B cell (primary cell): ENCODE data around the gene ERICH2. TPM values are rescaled to one million over a fixed set of nuclear protein-coding genes. Genes with fewer than 3 reads are reported as not detected.

Source experiments
- ATAC-seq: fragments of 200-7000 bp; cut with Tn5 transposase; one replicate; pipeline ENCODE4 v1.10.0; 2021; ENCODE audit warnings: low read depth, mild to moderate bottlenecking, moderate number of reproducible peaks, moderate library complexity
- CTCF ChIA-PET: fragments of 350-600 bp; sonication (Branson Sonifier 250); formaldehyde crosslinking; loops from one replicate; lab custom pipeline; 2021; ENCODE audit warnings: antibody characterized with exemption, inconsistent platforms; lab: Charles Lee
- POLR2A ChIA-PET: fragments of 350-600 bp; sonication (Branson Sonifier 250); formaldehyde crosslinking; loops from one replicate; lab custom pipeline; 2021; ENCODE audit warnings: antibody characterized with exemption; lab: Charles Lee
- DNase-seq: peaks from one replicate; pipeline ENCODE4 v3.0.0; 2013
- H2AFZ ChIP-seq: 2 replicates; pipeline ENCODE4 v1.6.1; 2012; ENCODE audit warnings: mild to moderate bottlenecking, low read depth, low read length; ENCODE audit not compliant: insufficient read depth, poor library complexity, severe bottlenecking
- H3K27ac ChIP-seq, 2 donors: 1 replicate in 1 of 2; 2 replicates in 1 of 2; pipeline ENCODE4 v1.5.1; 2012 to 2013; ENCODE audit warnings: low read length in 2 of 2, mild to moderate bottlenecking in 2 of 2, moderate library complexity in 1 of 2
- H3K27me3 ChIP-seq, 4 experiments: fragments of 200-600 bp in 1 of 4; sonication (generic) in 1 of 4; replicated peaks in 1 of 4; 1 replicate in 2 of 4; 2 replicates in 2 of 4; pipeline versions ENCODE4 v1.6.1 to v1.7.0; 2013 to 2016; ENCODE audit warnings: low read length in 3 of 4, mild to moderate bottlenecking in 2 of 4, mixed read lengths in 1 of 4, moderate library complexity in 1 of 4; ENCODE audit not compliant: insufficient read depth in 4 of 4, control insufficient read depth in 3 of 4; ENCODE audit errors: control extremely low read depth in 1 of 4
- H3K36me3 ChIP-seq, 2 experiments: replicated peaks in 1 of 2; 1 replicate in 1 of 2; 2 replicates in 1 of 2; pipeline versions ENCODE4 v1.6.1 to v1.7.1; 2013; ENCODE audit warnings: low read length in 1 of 2; ENCODE audit not compliant: insufficient read depth in 2 of 2, control insufficient read depth in 1 of 2; ENCODE audit errors: control extremely low read depth in 1 of 2, extremely low read depth in 1 of 2
- H3K4me1 ChIP-seq, 2 donors: fragments of 200-600 bp in 1 of 2; sonication (generic) in 1 of 2; 1 replicate in 1 of 2; 2 replicates in 1 of 2; pipeline versions ENCODE4 v1.5.1 to v1.6.1; 2013 to 2017; ENCODE audit warnings: low read length in 2 of 2; ENCODE audit not compliant: control insufficient read depth in 2 of 2, insufficient read depth in 2 of 2
- H3K4me2 ChIP-seq: replicated peaks from 2 replicates; pipeline ENCODE3; 2012; ENCODE audit warnings: mild to moderate bottlenecking, low read depth, low read length; ENCODE audit not compliant: poor library complexity, severe bottlenecking
- H3K4me3 ChIP-seq, 5 experiments: fragments of 200-600 bp in 1 of 5; sonication (generic) in 1 of 5; 1 replicate in 3 of 5; 2 replicates in 2 of 5; pipeline versions ENCODE4 v1.5.1 to v1.7.0; 2011 to 2016; ENCODE audit warnings: low read length in 4 of 5, mild to moderate bottlenecking in 4 of 5, low read depth in 2 of 5, control low read depth in 1 of 5, moderate library complexity in 1 of 5; ENCODE audit not compliant: insufficient read depth in 1 of 5; ENCODE audit errors: control extremely low read depth in 1 of 5, extremely low read depth in 1 of 5
- H3K79me2 ChIP-seq: fragments of 200-600 bp; sonication (generic); one replicate; pipeline ENCODE4 v1.6.0; 2016; ENCODE audit warnings: low read length; ENCODE audit not compliant: control insufficient read depth, insufficient read depth
- H3K9ac ChIP-seq: fragments of 200-600 bp; sonication (generic); 2 replicates; pipeline ENCODE4 v1.6.1; 2017; ENCODE audit warnings: mild to moderate bottlenecking, low read length, moderate library complexity
- H3K9me3 ChIP-seq, 3 donors: one replicate each; pipeline versions ENCODE4 v1.6.1 to v1.7.1; 2013; ENCODE audit warnings: low read length in 2 of 3; ENCODE audit not compliant: control insufficient read depth in 2 of 3, insufficient read depth in 1 of 3; ENCODE audit errors: control extremely low read depth in 1 of 3
- H4K20me1 ChIP-seq: 2 replicates; pipeline ENCODE4 v1.6.0; 2012; ENCODE audit warnings: mild to moderate bottlenecking, low read length; ENCODE audit not compliant: insufficient read depth, control insufficient read depth, poor library complexity, severe bottlenecking
- H3K27ac Mint-ChIP-seq: one replicate; pipeline ENCODE4 v1.8.0; 2021; ENCODE audit warnings: mixed read lengths
- H3K27me3 Mint-ChIP-seq: one replicate; pipeline ENCODE4 v1.8.0; 2021; ENCODE audit warnings: mixed read lengths
- H3K4me1 Mint-ChIP-seq: one replicate; pipeline ENCODE4 v1.8.0; 2021; ENCODE audit warnings: mixed read lengths
- H3K4me3 Mint-ChIP-seq: one replicate; pipeline ENCODE4 v1.8.0; 2021; ENCODE audit warnings: mixed read lengths
- H3K9me3 Mint-ChIP-seq: one replicate; pipeline ENCODE4 v1.8.0; 2022; ENCODE audit warnings: mixed read lengths; ENCODE audit not compliant: insufficient read depth
- EZH2 ChIP-seq: IDR thresholded peaks from 2 replicates; pipeline ENCODE4 v1.6.1; 2012; ENCODE audit warnings: borderline replicate concordance, low read depth, mild to moderate bottlenecking, moderate library complexity, low read length; ENCODE audit not compliant: insufficient read depth, poor library complexity, severe bottlenecking
- WGBS: methylation state at CpG from one replicate; pipeline ENCODE4 v1.1.5; 2013; ENCODE audit warnings: missing lambda C conversion rate; ENCODE audit not compliant: insufficient coverage; 5-methylcytosine and 5-hydroxymethylcytosine counted together
- intact Hi-C: fragments of 100-400 bp; cut with micrococcal nuclease; formaldehyde crosslinking; loops from one replicate; pipeline ENCODE4 v1.10.0; 2022
- polyA plus RNA-seq: library from polyadenylated mRNA; depleted of rRNA; stranded (reverse); fragments of >200 nt; gene quantifications from 2 replicates; pipeline ENCODE4 v1.2.3, GENCODE V29; 2012
- total RNA-seq, 2 donors: library from RNA; stranded (reverse); fragments of 120-200 nt in 1 of 2; gene quantifications; 1 replicate in 1 of 2; 2 replicates in 1 of 2; pipeline versions ENCODE4 v1.2.3 to v1.2.4, GENCODE V29; 2013 to 2022
- TF ChIP-seq, protein P1 (sequence below): fragments of 200-600 bp; IDR thresholded peaks from one replicate; pipeline ENCODE4 v1.8.0; 2022; ENCODE audit warnings: antibody characterized with exemption, mild to moderate bottlenecking

Gene ERICH2
- total and polyA plus RNA-seq, 2 donors (not counting 1 experiment from before 2014, with no cell fraction given): not detected

DNA sequence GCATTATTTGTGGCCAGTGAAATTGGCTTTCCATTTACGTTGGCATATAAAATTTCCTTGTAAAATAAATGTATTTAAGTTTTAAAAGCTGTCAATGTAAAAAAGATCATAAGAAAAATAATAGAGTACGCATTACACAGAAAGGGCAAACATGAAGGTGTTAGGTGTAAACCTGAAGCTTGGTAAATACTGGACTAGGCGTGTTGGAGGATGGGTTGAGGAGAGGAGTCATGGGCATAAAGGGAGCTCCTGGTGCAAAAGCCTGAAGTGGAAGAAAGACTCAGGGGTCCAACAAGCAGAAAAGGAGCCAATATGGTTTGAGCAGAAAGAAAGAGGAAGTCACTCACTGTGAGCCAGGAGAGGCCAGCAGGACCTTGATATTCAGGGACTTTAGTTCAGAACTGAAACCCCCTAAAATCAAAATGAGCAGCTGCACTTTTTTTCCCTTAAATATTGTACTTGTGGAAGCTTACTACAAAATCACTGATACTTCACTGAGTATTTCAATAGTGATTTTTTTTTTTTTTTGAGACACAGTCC, 30.6 kb upstream of the ERICH2 start:
- H3K9me3 ChIP-seq: peaks cover 0 to 6% (median 0%) of the 10 kb centered on the region in 3 donors
- Mint-ChIP-seq H3K4me1 (no peaks in the 10 kb centered on the region), H3K27me3 (peaks cover 21% of the 10 kb centered on the region), H3K27ac (no peak overlapping the region), H3K9me3 (peaks cover 7% of the 10 kb centered on the region), H3K4me3 (no peak overlapping the region)
- intact Hi-C loops: no loop called here
- ChIA-PET POLR2A (no interaction called here), CTCF (no interaction called here)
- no peak overlapping the region for H3K9ac ChIP-seq
- H3K4me2 ChIP-seq: no peak overlapping the region
- no peak overlapping the region for H3K27ac ChIP-seq
- H4K20me1 ChIP-seq: no peaks in the 10 kb centered on the region
- DNase-seq (no peak), ATAC-seq (no peak)
- no peak overlapping the region for H3K4me3 ChIP-seq
- peaks cover 0 to 16% (median 3%) of the 10 kb centered on the region in 4 experiments for H3K27me3 ChIP-seq
- no peaks in the 10 kb centered on the region for H3K79me2 ChIP-seq
- TF ChIP-seq, protein P1, sequence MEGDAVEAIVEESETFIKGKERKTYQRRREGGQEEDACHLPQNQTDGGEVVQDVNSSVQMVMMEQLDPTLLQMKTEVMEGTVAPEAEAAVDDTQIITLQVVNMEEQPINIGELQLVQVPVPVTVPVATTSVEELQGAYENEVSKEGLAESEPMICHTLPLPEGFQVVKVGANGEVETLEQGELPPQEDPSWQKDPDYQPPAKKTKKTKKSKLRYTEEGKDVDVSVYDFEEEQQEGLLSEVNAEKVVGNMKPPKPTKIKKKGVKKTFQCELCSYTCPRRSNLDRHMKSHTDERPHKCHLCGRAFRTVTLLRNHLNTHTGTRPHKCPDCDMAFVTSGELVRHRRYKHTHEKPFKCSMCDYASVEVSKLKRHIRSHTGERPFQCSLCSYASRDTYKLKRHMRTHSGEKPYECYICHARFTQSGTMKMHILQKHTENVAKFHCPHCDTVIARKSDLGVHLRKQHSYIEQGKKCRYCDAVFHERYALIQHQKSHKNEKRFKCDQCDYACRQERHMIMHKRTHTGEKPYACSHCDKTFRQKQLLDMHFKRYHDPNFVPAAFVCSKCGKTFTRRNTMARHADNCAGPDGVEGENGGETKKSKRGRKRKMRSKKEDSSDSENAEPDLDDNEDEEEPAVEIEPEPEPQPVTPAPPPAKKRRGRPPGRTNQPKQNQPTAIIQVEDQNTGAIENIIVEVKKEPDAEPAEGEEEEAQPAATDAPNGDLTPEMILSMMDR: no peak
- TF ChIP-seq EZH2: no peak
- H3K4me1 ChIP-seq: no peaks in the 10 kb centered on the region
- H3K36me3 ChIP-seq: no peaks in the 10 kb centered on the region
- 100% methylated on average over 2 of the region's 3 CpGs for WGBS
- H2AFZ ChIP-seq: no peak overlapping the region

DNA sequence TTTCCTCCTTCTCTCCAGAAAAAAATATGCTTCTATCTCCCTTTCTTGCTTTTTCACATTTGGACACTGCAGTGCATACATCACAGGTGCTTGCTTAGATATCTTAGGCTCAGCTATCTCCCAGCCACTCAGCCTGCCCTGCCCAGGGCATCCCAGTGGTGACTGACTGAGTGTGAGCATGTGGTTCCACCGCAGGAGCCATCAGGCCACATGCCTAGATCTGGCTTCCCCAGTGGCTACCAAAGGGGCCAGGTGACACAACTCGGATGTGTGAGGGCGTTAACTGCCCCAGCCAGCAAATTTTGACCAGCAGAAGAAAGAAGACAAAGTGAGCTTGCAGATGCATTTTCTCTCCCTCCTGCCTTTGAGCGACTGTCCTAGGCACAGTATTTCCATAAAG, 29.5 kb upstream of the ERICH2 start:
- Histone ChIP-seq H3K79me2 (no peaks in the 10 kb centered on the region), H3K27me3 (peaks cover 0 to 18% (median 5%) of the 10 kb centered on the region in 4 experiments), H3K4me1 (no peaks in the 10 kb centered on the region), H2AFZ (no peak overlapping the region), H3K27ac (no peak overlapping the region), H4K20me1 (no peaks in the 10 kb centered on the region), H3K4me2 (no peak overlapping the region), H3K4me3 (no peak overlapping the region), H3K9ac (no peak overlapping the region), H3K36me3 (no peaks in the 10 kb centered on the region), H3K9me3 (peaks cover 0 to 4% (median 0%) of the 10 kb centered on the region in 3 donors)
- H3K27ac Mint-ChIP-seq: no peak overlapping the region
- CTCF ChIA-PET: no interaction called here
- H3K4me1 Mint-ChIP-seq: no peaks in the 10 kb centered on the region
- peaks cover 26% of the 10 kb centered on the region for H3K27me3 Mint-ChIP-seq
- POLR2A ChIA-PET: no interaction called here
- H3K9me3 Mint-ChIP-seq: peaks cover 7% of the 10 kb centered on the region
- TF ChIP-seq EZH2: no peak
- TF ChIP-seq, protein P1: no peak
- ATAC-seq (no peak), DNase-seq (no peak)
- 85% methylated on average over 4 of the region's 4 CpGs for WGBS
- intact Hi-C loops: no loop called here
- no peak overlapping the region for H3K4me3 Mint-ChIP-seq
